ENCODE results near the gene SNX30.

SNX30 gene

GRCh38 chr9:112858005-112858404 is 107.4 kb downstream of the SNX30 start:
- H3K4me3 ChIP-seq (ENCODE audit: insufficient read length, low read depth), result no peak overlapping the region
- TF ChIP-seq SUZ12 (IDR thresholded peaks at IDR 0.05; ENCODE audit: extremely low read depth, insufficient read depth, insufficient read length) (no peak), YY1 (IDR thresholded peaks at IDR 0.05; ENCODE audit: insufficient read depth, insufficient read length) (no peak), ZNF274 (IDR thresholded peaks at IDR 0.05; ENCODE audit: low read depth, low read length) (no peak)
- DNase-seq (ENCODE audit: low read depth, low spot score), result no peak
- peaks cover 2% of the 10 kb centered on the region for H3K4me1 ChIP-seq (ENCODE audit: insufficient read depth, insufficient read length)
- H3K9me3 ChIP-seq (ENCODE audit: insufficient read depth, low read length), result no peaks in the 10 kb centered on the region
- H3K9ac ChIP-seq (ENCODE audit: insufficient read length, low read depth), result no peak overlapping the region
- H3K36me3 ChIP-seq (ENCODE audit: insufficient read depth, insufficient read length, low read length), result peaks cover 11% of the 10 kb centered on the region
- no peaks in the 10 kb centered on the region for H3K27me3 ChIP-seq (ENCODE audit: insufficient read depth, insufficient read length)

- no peak overlapping the region for H3K9ac ChIP-seq (ENCODE audit: insufficient read length, low read depth)
- H3K27me3 ChIP-seq (ENCODE audit: insufficient read depth, insufficient read length), result no peaks in the 10 kb centered on the region
- H3K4me3 ChIP-seq (ENCODE audit: insufficient read length, low read depth), result no peak overlapping the region
- no peak for DNase-seq (ENCODE audit: low read depth, low spot score)
- peaks cover 10% of the 10 kb centered on the region for H3K36me3 ChIP-seq (ENCODE audit: insufficient read depth, insufficient read length, low read length)
- H3K9me3 ChIP-seq (ENCODE audit: insufficient read depth, low read length), result no peaks in the 10 kb centered on the region
- peaks cover 2% of the 10 kb centered on the region for H3K4me1 ChIP-seq (ENCODE audit: insufficient read depth, insufficient read length)
- TF ChIP-seq ZNF274 (IDR thresholded peaks at IDR 0.05; ENCODE audit: low read depth, low read length), result no peak
- TF ChIP-seq SUZ12 (IDR thresholded peaks at IDR 0.05; ENCODE audit: extremely low read depth, insufficient read depth, insufficient read length), result no peak
- TF ChIP-seq YY1 (IDR thresholded peaks at IDR 0.05; ENCODE audit: insufficient read depth, insufficient read length), result no peak
Measured at GRCh38 chr9:112858625-112859147, 108.1 kb downstream of the SNX30 start.

GRCh38 chr9:112860451-112860850 is 109.9 kb downstream of the SNX30 start:
- Histone ChIP-seq H3K9ac (ENCODE audit: insufficient read length, low read depth) (no peak overlapping the region), H3K36me3 (ENCODE audit: insufficient read depth, insufficient read length, low read length) (peaks cover 17% of the 10 kb centered on the region), H3K4me1 (ENCODE audit: insufficient read depth, insufficient read length) (no peaks in the 10 kb centered on the region), H3K27me3 (ENCODE audit: insufficient read depth, insufficient read length) (no peaks in the 10 kb centered on the region), H3K4me3 (ENCODE audit: insufficient read length, low read depth) (no peak overlapping the region), H3K9me3 (ENCODE audit: insufficient read depth, low read length) (no peaks in the 10 kb centered on the region)
- DNase-seq (ENCODE audit: low read depth, low spot score), result no peak
- TF ChIP-seq SUZ12 (IDR thresholded peaks at IDR 0.05; ENCODE audit: extremely low read depth, insufficient read depth, insufficient read length) (no peak), ZNF274 (IDR thresholded peaks at IDR 0.05; ENCODE audit: low read depth, low read length) (no peak), YY1 (IDR thresholded peaks at IDR 0.05; ENCODE audit: insufficient read depth, insufficient read length) (no peak)

- H3K4me1 ChIP-seq (ENCODE audit: insufficient read depth, insufficient read length), result no peaks in the 10 kb centered on the region
- TF ChIP-seq YY1 (IDR thresholded peaks at IDR 0.05; ENCODE audit: insufficient read depth, insufficient read length), result no peak
- TF ChIP-seq SUZ12 (IDR thresholded peaks at IDR 0.05; ENCODE audit: extremely low read depth, insufficient read depth, insufficient read length), result no peak
- TF ChIP-seq ZNF274 (IDR thresholded peaks at IDR 0.05; ENCODE audit: low read depth, low read length), result no peak
Measured at GRCh38 chr9:112861155-112861554, 110.6 kb downstream of the SNX30 start.

GRCh38 chr9:112861638-112862555 is 111.3 kb downstream of the SNX30 start:
- DNase-seq (ENCODE audit: low read depth, low spot score), result no peak
- H3K4me3 ChIP-seq (ENCODE audit: insufficient read length, low read depth), result no peak overlapping the region
- no peak overlapping the region for H3K9ac ChIP-seq (ENCODE audit: insufficient read length, low read depth)
- H3K36me3 ChIP-seq (ENCODE audit: insufficient read depth, insufficient read length, low read length), result peaks cover 23% of the 10 kb centered on the region
- H3K4me1 ChIP-seq (ENCODE audit: insufficient read depth, insufficient read length), result no peaks in the 10 kb centered on the region
- no peaks in the 10 kb centered on the region for H3K27me3 ChIP-seq (ENCODE audit: insufficient read depth, insufficient read length)
- H3K9me3 ChIP-seq (ENCODE audit: insufficient read depth, low read length), result peaks cover 10% of the 10 kb centered on the region; the same call in 1 of the 2 replicates
- no peak for TF ChIP-seq ZNF274 (IDR thresholded peaks at IDR 0.05; ENCODE audit: low read depth, low read length)
- no peak for TF ChIP-seq YY1 (IDR thresholded peaks at IDR 0.05; ENCODE audit: insufficient read depth, insufficient read length)
- TF ChIP-seq SUZ12 (IDR thresholded peaks at IDR 0.05; ENCODE audit: extremely low read depth, insufficient read depth, insufficient read length), result no peak

More at GRCh38 chr9:112861155-112861554, 110.6 kb downstream of the SNX30 start:
- Histone ChIP-seq H3K9ac (ENCODE audit: insufficient read length, low read depth) (no peak overlapping the region), H3K9me3 (ENCODE audit: insufficient read depth, low read length) (0 out of 2 replicates have a peak, but pooled peaks cover 3% of the 10 kb centered on the region), H3K4me3 (ENCODE audit: insufficient read length, low read depth) (no peak overlapping the region), H3K27me3 (ENCODE audit: insufficient read depth, insufficient read length) (no peaks in the 10 kb centered on the region), H3K36me3 (ENCODE audit: insufficient read depth, insufficient read length, low read length) (peaks cover 21% of the 10 kb centered on the region)
- DNase-seq (ENCODE audit: low read depth, low spot score), result no peak

- H3K27me3 ChIP-seq (ENCODE audit: insufficient read depth, insufficient read length), result no peaks in the 10 kb centered on the region
- DNase-seq (ENCODE audit: low read depth, low spot score), result no peak
Measured at GRCh38 chr9:112863214-112863613, 112.7 kb downstream of the SNX30 start.

GRCh38 chr9:112863746-112864145 is 113.2 kb downstream of the SNX30 start:
- no peak for DNase-seq (ENCODE audit: low read depth, low spot score)
- peaks cover 10% of the 10 kb centered on the region; the same call in 1 of the 2 replicates for H3K9me3 ChIP-seq (ENCODE audit: insufficient read depth, low read length)
- no peaks in the 10 kb centered on the region for H3K27me3 ChIP-seq (ENCODE audit: insufficient read depth, insufficient read length)
- H3K4me3 ChIP-seq (ENCODE audit: insufficient read length, low read depth), result no peak overlapping the region
- H3K36me3 ChIP-seq (ENCODE audit: insufficient read depth, insufficient read length, low read length), result peaks cover 27% of the 10 kb centered on the region
- H3K9ac ChIP-seq (ENCODE audit: insufficient read length, low read depth), result no peak overlapping the region
- TF ChIP-seq ZNF274 (IDR thresholded peaks at IDR 0.05; ENCODE audit: low read depth, low read length), result no peak
- TF ChIP-seq YY1 (IDR thresholded peaks at IDR 0.05; ENCODE audit: insufficient read depth, insufficient read length), result no peak
- no peak for TF ChIP-seq SUZ12 (IDR thresholded peaks at IDR 0.05; ENCODE audit: extremely low read depth, insufficient read depth, insufficient read length)
- H3K4me1 ChIP-seq (ENCODE audit: insufficient read depth, insufficient read length), result no peaks in the 10 kb centered on the region

More at GRCh38 chr9:112863214-112863613, 112.7 kb downstream of the SNX30 start:
- Histone ChIP-seq H3K4me3 (ENCODE audit: insufficient read length, low read depth) (no peak overlapping the region), H3K36me3 (ENCODE audit: insufficient read depth, insufficient read length, low read length) (peaks cover 22% of the 10 kb centered on the region), H3K9ac (ENCODE audit: insufficient read length, low read depth) (no peak overlapping the region), H3K4me1 (ENCODE audit: insufficient read depth, insufficient read length) (no peaks in the 10 kb centered on the region), H3K9me3 (ENCODE audit: insufficient read depth, low read length) (peaks cover 10% of the 10 kb centered on the region; the same call in 1 of the 2 replicates)
- TF ChIP-seq YY1 (IDR thresholded peaks at IDR 0.05; ENCODE audit: insufficient read depth, insufficient read length) (no peak), ZNF274 (IDR thresholded peaks at IDR 0.05; ENCODE audit: low read depth, low read length) (no peak), SUZ12 (IDR thresholded peaks at IDR 0.05; ENCODE audit: extremely low read depth, insufficient read depth, insufficient read length) (no peak)
